Ishikawa (cell line): Measurements from ENCODE around the gene RFX5.

Experiments
- CEBPB ChIP-seq: IDR thresholded peaks from 2 replicates; pipeline ENCODE4 v1.6.1; 2012
- CREB1 ChIP-seq: IDR thresholded peaks from 2 replicates; pipeline ENCODE4 v1.6.1; 2012; ENCODE audit warnings: low read depth
- EGR1 ChIP-seq: IDR thresholded peaks from 2 replicates; pipeline ENCODE4 v1.6.1; 2012
- EP300 ChIP-seq: IDR thresholded peaks from 2 replicates; pipeline ENCODE4 v1.6.1; 2012; ENCODE audit warnings: borderline replicate concordance
- FOXM1 ChIP-seq: IDR thresholded peaks from 2 replicates; pipeline ENCODE4 v1.6.1; 2012; ENCODE audit warnings: low read depth, borderline replicate concordance
- NFIC ChIP-seq: IDR thresholded peaks from 2 replicates; pipeline ENCODE4 v1.6.1; 2012
- RAD21 ChIP-seq: IDR thresholded peaks from 2 replicates; pipeline ENCODE4 v1.6.1; 2012; ENCODE audit warnings: low read depth
- TAF1 ChIP-seq: IDR thresholded peaks from 2 replicates; pipeline ENCODE4 v1.6.1; 2012; ENCODE audit warnings: low read depth, mild to moderate bottlenecking
- TCF12 ChIP-seq: IDR thresholded peaks from 2 replicates; pipeline ENCODE4 v1.6.1; 2012; ENCODE audit warnings: low read depth
- TEAD4 ChIP-seq: IDR thresholded peaks from 2 replicates; pipeline ENCODE4 v1.6.1; 2012
- USF1 ChIP-seq: IDR thresholded peaks from 2 replicates; pipeline ENCODE4 v1.6.1; 2012
- YY1 ChIP-seq: IDR thresholded peaks from 2 replicates; pipeline ENCODE4 v1.6.1; 2012; ENCODE audit warnings: low read depth
- ZBTB7A ChIP-seq: IDR thresholded peaks from 2 replicates; pipeline ENCODE4 v1.6.1; 2012; ENCODE audit warnings: low read depth
- TF ChIP-seq, protein P1 (sequence below): IDR thresholded peaks from 2 replicates; pipeline ENCODE4 v1.6.1; 2012; ENCODE audit warnings: low read depth, mild to moderate bottlenecking
- TF ChIP-seq, protein P2 (sequence below): IDR thresholded peaks from 2 replicates; pipeline ENCODE4 v1.6.1; 2012

Gene RFX5

GRCh38 chr1:151346769-151347522 lies at the start of gene RFX5:
TSS of gene RFX5 (minus strand) at chr1:151347252. CDS start at chr1:151346320, 932 bp downstream.
- TF ChIP-seq USF1 (peak; percentile 39; the same call in 1 of the 2 replicates), CREB1 (peak; percentile 48), EP300 (peak; percentile 21; the same call in 1 of the 2 replicates), TCF12 (peak; percentile 50; the same call in 1 of the 2 replicates), TEAD4 (no peak), EGR1 (no peak), ZBTB7A (peak; percentile 82), YY1 (no peak), TAF1 (peak; percentile 45; the same call in 1 of the 2 replicates), CEBPB (no peak), FOXM1 (peak; percentile 48; the same call in 1 of the 2 replicates), RAD21 (peak; percentile 4; the same call in 1 of the 2 replicates)
- TF ChIP-seq, protein P1, sequence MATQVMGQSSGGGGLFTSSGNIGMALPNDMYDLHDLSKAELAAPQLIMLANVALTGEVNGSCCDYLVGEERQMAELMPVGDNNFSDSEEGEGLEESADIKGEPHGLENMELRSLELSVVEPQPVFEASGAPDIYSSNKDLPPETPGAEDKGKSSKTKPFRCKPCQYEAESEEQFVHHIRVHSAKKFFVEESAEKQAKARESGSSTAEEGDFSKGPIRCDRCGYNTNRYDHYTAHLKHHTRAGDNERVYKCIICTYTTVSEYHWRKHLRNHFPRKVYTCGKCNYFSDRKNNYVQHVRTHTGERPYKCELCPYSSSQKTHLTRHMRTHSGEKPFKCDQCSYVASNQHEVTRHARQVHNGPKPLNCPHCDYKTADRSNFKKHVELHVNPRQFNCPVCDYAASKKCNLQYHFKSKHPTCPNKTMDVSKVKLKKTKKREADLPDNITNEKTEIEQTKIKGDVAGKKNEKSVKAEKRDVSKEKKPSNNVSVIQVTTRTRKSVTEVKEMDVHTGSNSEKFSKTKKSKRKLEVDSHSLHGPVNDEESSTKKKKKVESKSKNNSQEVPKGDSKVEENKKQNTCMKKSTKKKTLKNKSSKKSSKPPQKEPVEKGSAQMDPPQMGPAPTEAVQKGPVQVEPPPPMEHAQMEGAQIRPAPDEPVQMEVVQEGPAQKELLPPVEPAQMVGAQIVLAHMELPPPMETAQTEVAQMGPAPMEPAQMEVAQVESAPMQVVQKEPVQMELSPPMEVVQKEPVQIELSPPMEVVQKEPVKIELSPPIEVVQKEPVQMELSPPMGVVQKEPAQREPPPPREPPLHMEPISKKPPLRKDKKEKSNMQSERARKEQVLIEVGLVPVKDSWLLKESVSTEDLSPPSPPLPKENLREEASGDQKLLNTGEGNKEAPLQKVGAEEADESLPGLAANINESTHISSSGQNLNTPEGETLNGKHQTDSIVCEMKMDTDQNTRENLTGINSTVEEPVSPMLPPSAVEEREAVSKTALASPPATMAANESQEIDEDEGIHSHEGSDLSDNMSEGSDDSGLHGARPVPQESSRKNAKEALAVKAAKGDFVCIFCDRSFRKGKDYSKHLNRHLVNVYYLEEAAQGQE: no peak
- TF ChIP-seq, protein P2, sequence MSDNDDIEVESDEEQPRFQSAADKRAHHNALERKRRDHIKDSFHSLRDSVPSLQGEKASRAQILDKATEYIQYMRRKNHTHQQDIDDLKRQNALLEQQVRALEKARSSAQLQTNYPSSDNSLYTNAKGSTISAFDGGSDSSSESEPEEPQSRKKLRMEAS: peak; percentile 86

- TF ChIP-seq, protein P2: no peak
- TF ChIP-seq TCF12: no peak
Measured at GRCh38 chr1:151393583-151393982, 46.5 kb upstream of the RFX5 start.

DNA sequence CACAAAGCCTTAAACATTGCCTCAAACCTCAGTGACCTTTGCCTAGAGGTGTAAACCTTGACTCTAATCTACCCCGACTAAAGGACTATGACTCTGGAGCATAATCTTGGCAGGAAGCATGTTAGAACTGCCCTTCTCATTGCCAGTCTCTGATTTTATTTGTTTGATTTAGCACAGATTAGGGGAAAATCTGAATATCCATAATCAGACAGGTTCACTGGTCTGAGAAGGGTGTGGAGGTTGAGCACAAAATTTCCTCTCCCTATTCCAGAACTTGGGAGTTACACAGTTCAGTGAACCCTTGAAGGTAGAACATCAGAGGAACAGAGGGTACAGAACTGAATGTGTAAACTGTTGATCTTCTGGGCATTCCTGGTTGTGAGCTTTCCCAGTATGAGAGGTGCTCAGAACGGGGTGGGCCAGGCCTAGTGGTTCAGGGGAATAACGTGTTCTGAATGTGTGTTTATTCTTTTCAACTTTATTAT lies 44.1 kb upstream of the RFX5 start:
- TF ChIP-seq YY1 (no peak), NFIC (no peak), CREB1 (no peak), TAF1 (no peak), CEBPB (no peak), EP300 (no peak), FOXM1 (no peak), ZBTB7A (no peak), EGR1 (no peak)
- TF ChIP-seq, protein P1: no peak
- TF ChIP-seq, protein P2: no peak

DNA sequence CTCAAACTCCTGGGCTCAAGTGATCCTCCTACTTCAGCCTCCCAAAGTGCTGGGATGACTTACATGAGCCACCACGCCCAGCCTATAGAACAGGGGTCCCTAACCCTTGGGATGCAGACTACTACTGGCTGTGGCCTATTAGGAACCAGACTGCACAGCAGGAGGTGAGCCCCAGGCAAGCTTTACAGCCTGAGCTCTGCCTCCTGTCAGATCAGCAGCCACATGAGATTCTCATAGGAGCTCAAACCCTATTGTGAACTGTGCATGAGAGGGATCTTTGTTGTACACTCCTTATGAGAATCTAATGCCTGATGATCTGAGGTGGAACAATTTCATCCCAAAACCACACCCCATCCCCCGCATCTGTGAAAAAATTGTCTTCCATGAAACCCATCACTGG lies 39.0 kb upstream of the RFX5 start:
- no peak for TF ChIP-seq NFIC
- TF ChIP-seq, protein P1: no peak
- TF ChIP-seq TEAD4: no peak
- no peak for TF ChIP-seq CEBPB
- TF ChIP-seq EP300: no peak
- no peak for TF ChIP-seq YY1
- TF ChIP-seq USF1: no peak
- TF ChIP-seq ZBTB7A: no peak
- no peak for TF ChIP-seq FOXM1
- TF ChIP-seq, protein P2: no peak
- no peak for TF ChIP-seq TCF12
- TF ChIP-seq EGR1: no peak
- TF ChIP-seq RAD21: no peak
